Endodermal cell (in vitro differentiated cells): ENCODE measurements around the gene BUB1B. TPM values are rescaled to one million over a fixed set of nuclear protein-coding genes. Genes with fewer than 3 reads are reported as not detected.

Experiments used
- DNase-seq: peaks from one replicate; pipeline ENCODE4 v3.0.0-alpha.2; 2017
- H3K27ac ChIP-seq: 2 replicates; pipeline ENCODE4 v1.5.1; 2013; ENCODE audit warnings: mild to moderate bottlenecking, low read depth, low read length, moderate library complexity
- H3K27me3 ChIP-seq: 2 replicates; pipeline ENCODE4 v1.6.1; 2013; ENCODE audit warnings: mild to moderate bottlenecking, low read length, moderate library complexity; ENCODE audit not compliant: insufficient read depth, control insufficient read depth, poor library complexity, severe bottlenecking
- H3K36me3 ChIP-seq: 2 replicates; pipeline ENCODE4 v1.7.0; 2013; ENCODE audit warnings: mild to moderate bottlenecking, low read length, moderate library complexity; ENCODE audit not compliant: control insufficient read depth, insufficient read depth
- H3K4me1 ChIP-seq: one replicate; pipeline ENCODE4 v1.7.0; 2013; ENCODE audit warnings: low read length; ENCODE audit not compliant: control insufficient read depth, insufficient read depth
- H3K4me3 ChIP-seq: 2 replicates; pipeline ENCODE4 v1.5.1; 2013; ENCODE audit warnings: mild to moderate bottlenecking, low read length, moderate library complexity
- H3K9ac ChIP-seq: 2 replicates; pipeline ENCODE4 v1.6.1; 2013; ENCODE audit warnings: mild to moderate bottlenecking, low read length, moderate library complexity; ENCODE audit not compliant: poor library complexity, severe bottlenecking; ENCODE audit errors: extremely low read depth
- H3K9me3 ChIP-seq: 2 replicates; pipeline ENCODE4 v1.6.1; 2013; ENCODE audit warnings: mild to moderate bottlenecking, low read length, moderate library complexity; ENCODE audit not compliant: control insufficient read depth
- H3K27ac Mint-ChIP-seq: 2 replicates; pipeline ENCODE4 v1.8.0; 2020; ENCODE audit warnings: mixed read lengths
- H3K27me3 Mint-ChIP-seq: 2 replicates; pipeline ENCODE4 v1.8.0; 2021; ENCODE audit warnings: mild to moderate bottlenecking, mixed read lengths; ENCODE audit not compliant: insufficient read depth
- H3K36me3 Mint-ChIP-seq: 2 replicates; pipeline ENCODE4 v1.8.0; 2020; ENCODE audit warnings: low read depth, mixed read lengths
- H3K4me1 Mint-ChIP-seq: 2 replicates; pipeline ENCODE4 v1.8.0; 2020; ENCODE audit warnings: mixed read lengths
- H3K4me3 Mint-ChIP-seq: 2 replicates; pipeline ENCODE4 v1.8.0; 2020; ENCODE audit warnings: mild to moderate bottlenecking, moderate library complexity, mixed read lengths
- H3K9me3 Mint-ChIP-seq: 2 replicates; pipeline ENCODE4 v1.8.0; 2020; ENCODE audit warnings: mild to moderate bottlenecking, mixed read lengths
- WGBS, 2 experiments: methylation state at CpG; one replicate each; pipeline versions ENCODE4 v1.1.5 to v1.1.7; 2013; ENCODE audit warnings: missing lambda C conversion rate in 2 of 2, mixed read lengths in 1 of 2; ENCODE audit not compliant: insufficient coverage in 1 of 2, insufficient read length in 1 of 2; 5-methylcytosine and 5-hydroxymethylcytosine counted together
- total RNA-seq, 2 donors: library from RNA; stranded (reverse); fragmentation: NEBNext Ultra II Directional in 1 of 2; extraction: Animal tissue kit (Norgen Biotek cat#: 25700) in 1 of 2; gene quantifications; 2 replicates in 1 of 2; 3 replicates in 1 of 2; pipeline ENCODE4 v1.2.1, GENCODE V29; 2021
- TF ChIP-seq, protein P1 (sequence below): fragments of 200-600 bp; sonication (generic); conservative IDR thresholded peaks from 2 replicates; pipeline ENCODE4 v1.5.0; 2021; ENCODE audit warnings: antibody characterized with exemption, mild to moderate bottlenecking

The BUB1B gene
- total RNA-seq, 2 donors from 2014 or later, result 58.6 to 108 TPM

DNA sequence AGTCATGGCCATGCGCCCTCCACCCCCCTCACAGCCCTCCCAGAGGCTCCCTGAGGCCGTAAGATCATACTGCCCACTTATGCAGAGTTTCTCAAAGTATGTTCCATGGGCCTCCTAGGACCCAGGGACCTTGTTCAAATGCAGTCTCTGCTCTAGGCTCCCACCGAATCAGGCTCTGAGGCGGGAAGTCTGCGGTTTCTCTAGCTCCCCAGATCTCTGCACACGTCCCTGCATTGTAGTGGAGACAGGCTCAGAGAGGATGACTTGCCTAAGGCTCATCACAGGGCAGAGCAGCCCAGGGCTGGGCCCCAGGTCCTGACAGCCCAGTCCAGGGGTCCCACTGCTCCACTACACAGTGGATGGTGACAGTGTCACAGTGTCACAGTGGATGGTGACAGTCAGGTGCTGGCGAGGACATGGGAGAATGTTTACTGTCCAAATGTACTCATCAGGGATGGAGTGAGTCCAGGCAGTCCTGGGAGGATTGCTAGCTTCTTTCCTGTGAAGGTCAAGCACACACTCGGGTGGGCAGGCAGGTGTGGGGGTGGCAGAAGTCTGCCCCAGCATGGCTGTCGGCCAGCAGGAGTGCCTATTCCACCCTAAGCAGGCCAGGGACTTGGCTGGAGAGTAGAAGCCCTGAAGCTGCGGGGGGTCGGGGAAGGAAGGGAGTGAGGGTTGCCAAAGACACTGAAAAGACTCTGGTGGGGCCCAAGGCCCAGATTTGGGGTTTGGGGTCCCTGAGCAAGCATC, 109.6 kb downstream of the BUB1B start:
- DNase-seq, result no peak
- Mint-ChIP-seq H3K36me3 (peaks cover 10% of the 10 kb centered on the region), H3K27me3 (no peaks in the 10 kb centered on the region)

More for the DNA sequence above, 109.6 kb downstream of the BUB1B start:
- Mint-ChIP-seq H3K4me1 (peaks cover 9% of the 10 kb centered on the region), H3K4me3 (no peak overlapping the region), H3K9me3 (no peaks in the 10 kb centered on the region), H3K27ac (no peak overlapping the region)
- 87 to 93% methylated on average over 9 to 11 of the region's 11 CpGs for WGBS, 2 experiments
- Histone ChIP-seq H3K27me3 (no peaks in the 10 kb centered on the region), H3K4me1 (peaks cover 3% of the 10 kb centered on the region), H3K4me3 (no peak overlapping the region), H3K9me3 (no peaks in the 10 kb centered on the region), H3K27ac (no peak overlapping the region), H3K9ac (no peak overlapping the region), H3K36me3 (no peaks in the 10 kb centered on the region)
- TF ChIP-seq, protein P1, sequence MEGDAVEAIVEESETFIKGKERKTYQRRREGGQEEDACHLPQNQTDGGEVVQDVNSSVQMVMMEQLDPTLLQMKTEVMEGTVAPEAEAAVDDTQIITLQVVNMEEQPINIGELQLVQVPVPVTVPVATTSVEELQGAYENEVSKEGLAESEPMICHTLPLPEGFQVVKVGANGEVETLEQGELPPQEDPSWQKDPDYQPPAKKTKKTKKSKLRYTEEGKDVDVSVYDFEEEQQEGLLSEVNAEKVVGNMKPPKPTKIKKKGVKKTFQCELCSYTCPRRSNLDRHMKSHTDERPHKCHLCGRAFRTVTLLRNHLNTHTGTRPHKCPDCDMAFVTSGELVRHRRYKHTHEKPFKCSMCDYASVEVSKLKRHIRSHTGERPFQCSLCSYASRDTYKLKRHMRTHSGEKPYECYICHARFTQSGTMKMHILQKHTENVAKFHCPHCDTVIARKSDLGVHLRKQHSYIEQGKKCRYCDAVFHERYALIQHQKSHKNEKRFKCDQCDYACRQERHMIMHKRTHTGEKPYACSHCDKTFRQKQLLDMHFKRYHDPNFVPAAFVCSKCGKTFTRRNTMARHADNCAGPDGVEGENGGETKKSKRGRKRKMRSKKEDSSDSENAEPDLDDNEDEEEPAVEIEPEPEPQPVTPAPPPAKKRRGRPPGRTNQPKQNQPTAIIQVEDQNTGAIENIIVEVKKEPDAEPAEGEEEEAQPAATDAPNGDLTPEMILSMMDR, result no peak

Other genes with a start within 250 kb of the BUB1B start
- 10 to 100 TPM; 26.0 to 31.1 TPM for gene GPR176, start 240.8 kb upstream of the BUB1B start, total RNA-seq
- 10 to 100 TPM; 44.0 to 55.6 TPM for gene EIF2AK4, start 227.0 kb upstream of the BUB1B start, total RNA-seq
- 100 to 1,000 TPM; 237 to 293 TPM for gene SRP14, start 121.9 kb upstream of the BUB1B start, total RNA-seq
- 10 to 100 TPM; 48.3 to 53.5 TPM for gene BMF, start 52.2 kb upstream of the BUB1B start, total RNA-seq
- 1 to 10 TPM; 7.7 to 9.1 TPM for gene PAK6, start 78.0 kb downstream of the BUB1B start, total RNA-seq
- gene ANKRD63, start 122.0 kb downstream of the BUB1B start, total RNA-seq, result not detected
- gene PLCB2, start 146.9 kb downstream of the BUB1B start, total RNA-seq, result 1 to 10 TPM; 4.4 to 5.3 TPM
- 1 to 10 TPM; 4.6 to 8.6 TPM for gene INAFM2, start 162.6 kb downstream of the BUB1B start, total RNA-seq
- gene CCDC9B, start 179.9 kb downstream of the BUB1B start, total RNA-seq, result under 1 TPM; 0.15 to 0.42 TPM
- gene PHGR1, start 190.0 kb downstream of the BUB1B start, total RNA-seq, result not detected
- under 1 TPM; 0.04 to 0.40 TPM for gene DISP2, start 197.2 kb downstream of the BUB1B start, total RNA-seq
- gene KNSTRN, start 221.7 kb downstream of the BUB1B start, total RNA-seq, result 10 to 100 TPM; 57.6 to 92.4 TPM
- gene IVD, start 244.7 kb downstream of the BUB1B start, total RNA-seq, result 10 to 100 TPM; 90.6 to 98.7 TPM